ENCODE data around the gene NXPE3. TPM values are rescaled to one million over a fixed set of nuclear protein-coding genes. Genes with fewer than 3 reads are reported as not detected.

NXPE3 gene
- total and polyA plus RNA-seq, 3 donors from 2014 or later = 11.7 to 17.0 (median 14.6) TPM

DNA sequence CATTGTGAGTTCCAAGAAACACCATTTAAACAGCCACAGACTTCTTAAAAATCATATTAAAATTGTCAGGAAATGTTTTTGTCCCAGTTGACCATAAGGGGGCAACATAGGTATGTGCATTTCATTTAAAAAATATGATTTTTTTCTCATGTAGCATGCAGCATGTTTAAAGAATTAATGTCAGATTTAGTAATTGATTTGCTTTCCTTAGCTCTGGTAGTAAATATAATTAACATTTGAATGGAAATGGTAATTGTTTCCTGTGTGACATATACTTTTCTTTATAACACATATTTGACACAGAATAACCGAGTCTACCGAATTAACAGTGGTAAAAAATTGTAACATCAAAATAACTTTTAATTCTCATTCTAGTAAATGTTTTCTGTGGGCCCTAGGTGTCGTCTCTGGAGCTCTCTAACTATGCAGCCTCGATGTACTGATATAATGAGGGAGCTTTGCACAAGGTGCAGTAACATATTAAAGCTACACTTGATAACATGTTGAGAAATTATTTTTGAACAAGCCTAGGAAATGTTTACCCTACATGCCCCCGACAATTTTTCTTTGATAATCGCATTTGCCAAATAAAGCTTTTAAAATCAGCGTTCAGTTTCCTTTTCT is 34.9 kb downstream of the NXPE3 start:
- Histone ChIP-seq H3K36me3 (ENCODE audit: low read depth, missing control alignments) (no peaks in the 10 kb centered on the region), H3K4me3 (no peak overlapping the region), H3K9me3 (no peaks in the 10 kb centered on the region), H3K27ac (no peak overlapping the region), H3K27me3 (no peaks in the 10 kb centered on the region), H3K4me1 (no peaks in the 10 kb centered on the region)
- 63 to 74% methylated on average over 7 of the region's 7 CpGs for WGBS, 2 donors
- intact Hi-C loops (cut with DNase I; ENCODE audit: low total_unique reads) = loop anchor here (10.0 kb wide), 1 partner anchor 411 kb away; no protein-coding TSS in a partner anchor
- TF ChIP-seq POLR2A (IDR thresholded peaks at IDR 0.05) = no peak
- TF ChIP-seq, protein P1, sequence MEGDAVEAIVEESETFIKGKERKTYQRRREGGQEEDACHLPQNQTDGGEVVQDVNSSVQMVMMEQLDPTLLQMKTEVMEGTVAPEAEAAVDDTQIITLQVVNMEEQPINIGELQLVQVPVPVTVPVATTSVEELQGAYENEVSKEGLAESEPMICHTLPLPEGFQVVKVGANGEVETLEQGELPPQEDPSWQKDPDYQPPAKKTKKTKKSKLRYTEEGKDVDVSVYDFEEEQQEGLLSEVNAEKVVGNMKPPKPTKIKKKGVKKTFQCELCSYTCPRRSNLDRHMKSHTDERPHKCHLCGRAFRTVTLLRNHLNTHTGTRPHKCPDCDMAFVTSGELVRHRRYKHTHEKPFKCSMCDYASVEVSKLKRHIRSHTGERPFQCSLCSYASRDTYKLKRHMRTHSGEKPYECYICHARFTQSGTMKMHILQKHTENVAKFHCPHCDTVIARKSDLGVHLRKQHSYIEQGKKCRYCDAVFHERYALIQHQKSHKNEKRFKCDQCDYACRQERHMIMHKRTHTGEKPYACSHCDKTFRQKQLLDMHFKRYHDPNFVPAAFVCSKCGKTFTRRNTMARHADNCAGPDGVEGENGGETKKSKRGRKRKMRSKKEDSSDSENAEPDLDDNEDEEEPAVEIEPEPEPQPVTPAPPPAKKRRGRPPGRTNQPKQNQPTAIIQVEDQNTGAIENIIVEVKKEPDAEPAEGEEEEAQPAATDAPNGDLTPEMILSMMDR (IDR thresholded peaks at IDR 0.05) = peak in 2 of 3 experiments; percentile 22 to 44
- no peak for DNase-seq

DNA sequence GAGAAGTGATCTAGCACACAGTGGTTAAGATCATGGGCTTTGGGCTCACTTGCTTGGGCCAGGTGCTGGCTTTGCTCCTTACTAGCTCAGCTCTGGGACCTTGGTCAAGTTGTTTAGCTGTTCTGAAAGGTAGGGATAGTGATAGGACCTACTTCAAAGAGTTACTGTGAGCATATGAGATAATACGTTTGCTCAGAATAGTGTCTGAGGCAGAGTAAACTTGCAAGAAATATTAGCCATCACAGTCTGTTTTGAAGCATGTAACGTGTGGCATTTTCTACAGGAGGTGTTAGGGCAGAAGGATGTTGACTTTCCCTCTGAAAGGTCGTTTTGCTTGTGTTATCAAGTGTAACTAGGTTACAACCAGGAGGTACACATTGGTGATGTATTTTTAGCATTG is 35.8 kb downstream of the NXPE3 start:
- TF ChIP-seq, protein P1 (IDR thresholded peaks at IDR 0.05) = no peak
- no peak for TF ChIP-seq POLR2A (IDR thresholded peaks at IDR 0.05)
- Histone ChIP-seq H3K27me3 (no peaks in the 10 kb centered on the region), H3K4me3 (no peak overlapping the region), H3K36me3 (ENCODE audit: low read depth, missing control alignments) (no peaks in the 10 kb centered on the region), H3K27ac (no peak overlapping the region), H3K9me3 (no peaks in the 10 kb centered on the region), H3K4me1 (no peaks in the 10 kb centered on the region)
- DNase-seq = no peak
- WGBS, 2 donors = 70 to 82% methylated on average over 3 of the region's 3 CpGs
- intact Hi-C loops (cut with DNase I; ENCODE audit: low total_unique reads) = loop anchor here (10.0 kb wide), 1 partner anchor 410 kb away; no protein-coding TSS in a partner anchor

- H3K9me3 ChIP-seq = no peaks in the 10 kb centered on the region
- 69 to 74% methylated on average over 4 of the region's 4 CpGs for WGBS, 2 donors
- no peak overlapping the region for H3K4me3 ChIP-seq
- no peak overlapping the region for H3K27ac ChIP-seq
- H3K4me1 ChIP-seq = no peaks in the 10 kb centered on the region
- no peaks in the 10 kb centered on the region for H3K36me3 ChIP-seq (ENCODE audit: low read depth, missing control alignments)
- intact Hi-C loops (cut with DNase I; ENCODE audit: low total_unique reads) = loop anchor here (10.0 kb wide), 1 partner anchor 408 kb away; no protein-coding TSS in a partner anchor
- no peaks in the 10 kb centered on the region for H3K27me3 ChIP-seq
- DNase-seq = no peak
- TF ChIP-seq, protein P1 (IDR thresholded peaks at IDR 0.05) = no peak
- TF ChIP-seq POLR2A (IDR thresholded peaks at IDR 0.05) = no peak
Measured at GRCh38 chr3:101816215-101817149, 37.5 kb downstream of the NXPE3 start.

- WGBS, 2 donors = 89 to 95% methylated on average over 5 of the region's 5 CpGs
- Histone ChIP-seq H3K4me3 (no peak overlapping the region), H3K9me3 (no peaks in the 10 kb centered on the region)
Measured at GRCh38 chr3:101817992-101818391, 39.0 kb downstream of the NXPE3 start.

More at GRCh38 chr3:101817992-101818391, 39.0 kb downstream of the NXPE3 start:
- Histone ChIP-seq H3K27ac (no peak overlapping the region), H3K36me3 (ENCODE audit: low read depth, missing control alignments) (no peaks in the 10 kb centered on the region), H3K4me1 (no peaks in the 10 kb centered on the region), H3K27me3 (no peaks in the 10 kb centered on the region)
- TF ChIP-seq, protein P1 (IDR thresholded peaks at IDR 0.05) = no peak
- TF ChIP-seq POLR2A (IDR thresholded peaks at IDR 0.05) = no peak
- intact Hi-C loops (cut with DNase I; ENCODE audit: low total_unique reads) = loop anchor here (10.0 kb wide), 1 partner anchor 407 kb away; no protein-coding TSS in a partner anchor
- no peak for DNase-seq

Measured in testis (tissue), 3 donors.